ENCODE data around the gene CDC14B.

Gene CDC14B

DNA sequence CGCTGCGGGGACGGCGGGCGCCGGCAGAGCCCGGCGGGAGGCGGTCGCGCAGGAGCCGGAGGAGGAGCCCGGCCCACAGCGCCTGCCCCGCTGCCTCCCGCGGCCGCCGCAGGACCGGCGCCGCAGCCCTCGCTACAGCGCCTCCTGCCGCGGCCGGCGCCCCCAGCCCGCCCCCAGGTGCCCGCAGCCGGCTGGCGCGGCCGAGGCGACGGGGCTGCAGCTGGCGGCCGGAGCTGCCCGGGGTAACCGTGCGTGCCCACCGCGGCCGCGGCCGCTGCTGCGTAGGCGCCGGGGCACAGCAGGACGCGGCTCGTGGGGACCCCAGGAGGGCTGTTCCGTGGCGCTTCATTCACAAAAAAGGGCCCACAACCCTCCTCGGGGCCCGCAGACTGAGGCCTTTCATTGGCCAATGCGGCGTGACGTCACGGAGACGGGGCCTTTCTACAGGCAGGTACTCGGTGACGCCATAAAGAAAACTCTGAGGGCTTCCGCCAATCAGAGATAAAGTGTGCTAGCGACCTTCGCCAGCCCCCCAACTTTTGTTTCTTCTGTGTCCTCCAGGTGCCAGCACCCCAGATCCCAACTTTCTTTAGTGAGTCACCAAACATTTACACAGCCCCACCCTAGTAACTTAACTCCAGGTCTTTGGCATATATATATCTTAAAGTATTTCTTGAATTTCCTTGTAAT, at the start of gene CDC14B:
Gene CDC14B (minus strand): TSS at position 353 of the 690 bp plus-strand sequence. CDS start 465 bp downstream, outside the sequence.
- Histone ChIP-seq H3K27me3 (ENCODE audit: insufficient read depth, low read length, poor library complexity, severe bottlenecking) (no peaks in the 10 kb centered on the region), H3K9ac (ENCODE audit: low read depth, low read length, poor library complexity, severe bottlenecking) (no peak within 1 kb of the TSS), H2AFZ (ENCODE audit: low read length) (no peak within 1 kb of the TSS), H3K36me3 (ENCODE audit: insufficient read depth, low read length) (no peaks in the 10 kb centered on the region), H3K4me2 (ENCODE audit: low read depth, low read length, poor library complexity, severe bottlenecking) (no peak within 1 kb of the TSS), H4K20me1 (ENCODE audit: insufficient read depth, low read length, poor library complexity, severe bottlenecking) (no peaks in the 10 kb centered on the region), H3K4me1 (ENCODE audit: insufficient read depth, low read length, poor library complexity, severe bottlenecking) (peaks cover 9% of the 10 kb centered on the region), H3K9me2 (replicated peaks; ENCODE audit: low read depth, low read length) (no peaks in the 10 kb centered on the region), H3F3A (ENCODE audit: low read depth) (no peaks in the 10 kb centered on the region), H3K9me3 (ENCODE audit: insufficient read depth, low read depth, low read length) (no peaks in the 10 kb centered on the region), H3K4me3 (ENCODE audit: low read length, poor library complexity, severe bottlenecking) (no peak within 1 kb of the TSS), H3K79me2 (ENCODE audit: insufficient read depth, low read length) (no peaks in the 10 kb centered on the region)
- no peak for TF ChIP-seq CTCF (conservative IDR thresholded peaks at IDR 0.05; ENCODE audit: low read length)
- no peak for TF ChIP-seq EZH2phosphoT487 (IDR thresholded peaks at IDR 0.05; ENCODE audit: borderline replicate concordance)

- no peaks in the 10 kb centered on the region for H3K27me3 ChIP-seq (ENCODE audit: insufficient read depth, low read length, poor library complexity, severe bottlenecking)
- no peak overlapping the region for H3K4me3 ChIP-seq (ENCODE audit: low read length, poor library complexity, severe bottlenecking)
- TF ChIP-seq EZH2phosphoT487 (IDR thresholded peaks at IDR 0.05; ENCODE audit: borderline replicate concordance) (no peak), CTCF (conservative IDR thresholded peaks at IDR 0.05; ENCODE audit: low read length) (no peak)
- peaks cover 7% of the 10 kb centered on the region; the same call in 1 of the 2 replicates for H3K9me3 ChIP-seq (ENCODE audit: insufficient read depth, low read depth, low read length)
- H3K9me2 ChIP-seq (replicated peaks; ENCODE audit: low read depth, low read length), result no peaks in the 10 kb centered on the region
- H3K36me3 ChIP-seq (ENCODE audit: insufficient read depth, low read length), result no peaks in the 10 kb centered on the region
- no peak overlapping the region for H3K9ac ChIP-seq (ENCODE audit: low read depth, low read length, poor library complexity, severe bottlenecking)
- H3K4me1 ChIP-seq (ENCODE audit: insufficient read depth, low read length, poor library complexity, severe bottlenecking), result no peaks in the 10 kb centered on the region
- H3F3A ChIP-seq (ENCODE audit: low read depth), result no peaks in the 10 kb centered on the region
- H3K4me2 ChIP-seq (ENCODE audit: low read depth, low read length, poor library complexity, severe bottlenecking), result no peak overlapping the region
- H2AFZ ChIP-seq (ENCODE audit: low read length), result no peak overlapping the region
- no peaks in the 10 kb centered on the region for H3K79me2 ChIP-seq (ENCODE audit: insufficient read depth, low read length)
- H4K20me1 ChIP-seq (ENCODE audit: insufficient read depth, low read length, poor library complexity, severe bottlenecking), result no peaks in the 10 kb centered on the region
These were observed 49.4 kb upstream of the CDC14B start for GRCh38 chr9:96668868-96669534.

DNA sequence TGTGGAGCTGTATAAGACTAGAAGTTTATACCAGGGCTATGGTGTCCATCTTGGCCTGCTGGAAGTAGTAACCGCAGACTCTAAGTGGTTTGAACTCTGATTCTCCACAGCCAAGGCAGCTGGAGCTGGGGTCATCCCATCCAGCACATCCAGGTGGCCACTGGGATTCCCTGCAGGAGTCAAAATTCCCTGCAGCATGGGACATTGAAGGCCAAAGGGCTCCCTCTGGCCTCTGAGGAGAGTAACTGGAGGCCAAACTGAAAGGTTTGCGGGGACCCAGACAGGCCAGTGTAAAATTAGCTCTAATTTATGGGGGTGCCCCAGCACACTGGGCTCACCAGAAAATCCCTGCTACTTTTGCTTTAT, 47.7 kb upstream of the CDC14B start:
- Histone ChIP-seq H3K27me3 (ENCODE audit: insufficient read depth, low read length, poor library complexity, severe bottlenecking) (no peaks in the 10 kb centered on the region), H3K36me3 (ENCODE audit: insufficient read depth, low read length) (no peaks in the 10 kb centered on the region), H2AFZ (ENCODE audit: low read length) (no peak overlapping the region), H3K79me2 (ENCODE audit: insufficient read depth, low read length) (no peaks in the 10 kb centered on the region), H3K4me3 (ENCODE audit: low read length, poor library complexity, severe bottlenecking) (no peak overlapping the region), H3K4me2 (ENCODE audit: low read depth, low read length, poor library complexity, severe bottlenecking) (no peak overlapping the region), H3K9ac (ENCODE audit: low read depth, low read length, poor library complexity, severe bottlenecking) (no peak overlapping the region), H3F3A (ENCODE audit: low read depth) (no peaks in the 10 kb centered on the region), H4K20me1 (ENCODE audit: insufficient read depth, low read length, poor library complexity, severe bottlenecking) (no peaks in the 10 kb centered on the region), H3K4me1 (ENCODE audit: insufficient read depth, low read length, poor library complexity, severe bottlenecking) (no peaks in the 10 kb centered on the region), H3K9me3 (ENCODE audit: insufficient read depth, low read depth, low read length) (no peaks in the 10 kb centered on the region), H3K9me2 (replicated peaks; ENCODE audit: low read depth, low read length) (no peaks in the 10 kb centered on the region)
- TF ChIP-seq EZH2phosphoT487 (IDR thresholded peaks at IDR 0.05; ENCODE audit: borderline replicate concordance) (no peak), CTCF (conservative IDR thresholded peaks at IDR 0.05; ENCODE audit: low read length) (no peak)

All from Loucy (cell line).